NCI-H1092 treated with DMSO at 0.1 percent for 48 hours (cell line): ENCODE measurements around the gene LTB.
A peak's percentile ranks its signal among the peaks of the same experiment; 100 is the strongest.
"Not testable (repeated sequence)": the region's sequence is repeated elsewhere in the genome, so short reads cannot be mapped to it uniquely, and the experiment has no call there.

Source experiments
- DNase-seq: peaks from one replicate; lab custom pipeline; 2025; lab: John Stamatoyannopoulos, UW

LTB gene

GRCh38 chr6:31607317-31607716 lies 25.1 kb upstream of the LTB start:
- no peak for DNase-seq

- peak; percentile 29 for DNase-seq
These were observed 14.8 kb upstream of the LTB start for GRCh38 chr6:31597006-31597405.

- no peak for DNase-seq
These were observed 10.2 kb upstream of the LTB start for GRCh38 chr6:31592396-31592771.

GRCh38 chr6:31590691-31591090 lies 8.5 kb upstream of the LTB start:
- not testable (repeated sequence) for DNase-seq

- no peak for DNase-seq
These were observed 6.8 kb upstream of the LTB start for GRCh38 chr6:31588871-31589650.

- no peak for DNase-seq
These were observed 5.9 kb upstream of the LTB start for GRCh38 chr6:31587791-31588777.

- DNase-seq, result no peak
These were observed 4.5 kb upstream of the LTB start for GRCh38 chr6:31586599-31587281.

GRCh38 chr6:31586008-31586407 lies 3.8 kb upstream of the LTB start, which contains the start of gene LST1:
Gene LST1 (plus strand): TSS chr6:31586277. CDS start chr6:31587300, 1,023 bp downstream.
- no peak for DNase-seq

GRCh38 chr6:31585491-31585890 lies 3.3 kb upstream of the LTB start:
- no peak for DNase-seq

- no peak for DNase-seq
These were observed 592 bp downstream of the LTB start for GRCh38 chr6:31581434-31582229.

- peak; percentile 31 for DNase-seq
These were observed 1.3 kb downstream of the LTB start for GRCh38 chr6:31580807-31581433.

GRCh38 chr6:31580438-31580740 lies 1.8 kb downstream of the LTB start:
- no peak for DNase-seq

- no peak for DNase-seq
These were observed 2.4 kb downstream of the LTB start for GRCh38 chr6:31579546-31580437.

GRCh38 chr6:31579119-31579505 lies 3.1 kb downstream of the LTB start:
- no peak for DNase-seq

GRCh38 chr6:31578184-31579118 lies 3.8 kb downstream of the LTB start:
- no peak for DNase-seq

- no peak for DNase-seq
These were observed 4.7 kb downstream of the LTB start for GRCh38 chr6:31577579-31577966.

- no peak for DNase-seq
These were observed 5.2 kb downstream of the LTB start for GRCh38 chr6:31576897-31577578.

GRCh38 chr6:31575952-31576685 lies 6.1 kb downstream of the LTB start:
- no peak for DNase-seq
